ENCODE data around the gene C2CD4C. TPM values are rescaled to one million over a fixed set of nuclear protein-coding genes. Genes with fewer than 3 reads are reported as not detected.
A peak's percentile ranks its signal among the peaks of the same experiment; 100 is the strongest.
"Not testable (repeated sequence)": the region's sequence is repeated elsewhere in the genome, so short reads cannot be mapped to it uniquely, and the experiment has no call there.

C2CD4C gene
- total RNA-seq, 2 experiments from 2014 or later = 0.09 to 0.11 TPM

DNA sequence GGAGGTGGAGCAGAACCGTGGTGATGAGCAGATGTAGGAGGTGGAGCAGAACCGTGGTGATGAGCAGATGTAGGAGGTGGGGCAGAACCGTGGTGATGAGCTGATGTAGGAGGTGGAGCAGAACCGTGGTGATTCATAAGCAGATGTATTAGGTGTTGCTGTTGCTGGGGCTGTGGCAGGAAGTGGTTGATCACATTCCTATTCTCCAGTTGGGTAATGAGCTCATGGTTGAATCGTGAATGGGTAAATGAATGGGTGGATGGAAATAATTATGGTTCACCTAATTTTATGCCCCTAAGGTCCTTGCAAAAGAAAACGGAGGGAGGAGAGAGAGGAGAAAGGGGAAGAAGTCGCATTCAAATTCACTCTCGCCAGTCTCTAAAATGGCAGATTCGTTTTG lies 26.4 kb downstream of the C2CD4C start:
- peak; percentile 77 for DNase-seq
- ChIA-PET CTCF (interaction anchor here (0.7 to 1.0 kb wide), 2 partner anchors 9 to 128 kb away, joined by 3 to 6 read pairs; no protein-coding TSS in a partner anchor), POLR2A (interaction anchor here (1.4 kb wide), 1 partner anchor 128 kb away, joined by 3 read pairs; no protein-coding TSS in a partner anchor)
- H3K4me3 Mint-ChIP-seq = peak overlapping the region; percentile 38
- H3K27me3 Mint-ChIP-seq = peaks cover 31% of the 10 kb centered on the region
- H3K4me1 Mint-ChIP-seq = peaks cover 25% of the 10 kb centered on the region
- peak; percentile 94 for ATAC-seq
- H3K36me3 Mint-ChIP-seq (ENCODE audit: low read depth); H3K9me3 Mint-ChIP-seq (ENCODE audit: low read depth): not testable (repeated sequence)
- intact Hi-C loops (cut with DNase I, micrococcal nuclease) = loop anchor here (1.0 to 10.0 kb wide), 5 partner anchors 38 to 190 kb away; partner anchors contain the start of genes BSG (in 1 of the 2), MIER2 (in 1 of the 2) and TPGS1 (in 1 of the 2)
- peak overlapping the region; percentile 70 for H3K27ac Mint-ChIP-seq

DNA sequence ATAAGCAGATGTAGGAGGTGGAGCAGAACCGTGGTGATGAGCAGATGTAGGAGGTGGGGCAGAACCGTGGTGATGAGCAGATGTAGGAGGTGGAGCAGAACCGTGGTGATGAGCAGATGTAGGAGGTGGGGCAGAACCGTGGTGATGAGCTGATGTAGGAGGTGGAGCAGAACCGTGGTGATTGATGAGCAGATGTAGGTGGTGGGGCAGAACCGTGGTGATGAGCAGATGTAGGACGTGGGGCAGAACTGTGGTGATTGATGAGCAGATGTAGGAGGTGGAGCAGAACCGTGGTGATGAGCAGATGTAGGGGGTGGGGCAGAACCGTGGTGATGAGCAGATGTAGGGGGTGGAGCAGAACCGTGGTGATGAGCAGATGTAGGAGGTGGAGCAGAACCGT lies 27.0 kb downstream of the C2CD4C start:
- Mint-ChIP-seq H3K27me3 (peaks cover 29% of the 10 kb centered on the region), H3K4me1 (peaks cover 25% of the 10 kb centered on the region), H3K27ac (peak overlapping the region; percentile 45)
- ChIA-PET POLR2A (interaction anchor here (1.4 kb wide), 1 partner anchor 129 kb away, joined by 3 read pairs; no protein-coding TSS in a partner anchor), CTCF (interaction anchor here (1.0 kb wide), 1 partner anchor 129 kb away, joined by 6 read pairs; no protein-coding TSS in a partner anchor)
- not testable (repeated sequence) for ATAC-seq; H3K9me3 Mint-ChIP-seq (ENCODE audit: low read depth); H3K4me3 Mint-ChIP-seq; H3K36me3 Mint-ChIP-seq (ENCODE audit: low read depth)
- intact Hi-C loops (cut with DNase I, micrococcal nuclease) = loop anchor here (1.0 to 10.0 kb wide), 5 partner anchors 37 to 190 kb away; partner anchors contain the start of genes BSG (in 1 of the 2), MIER2 (in 1 of the 2) and TPGS1 (in 1 of the 2)
- DNase-seq = peak; percentile 44

DNA sequence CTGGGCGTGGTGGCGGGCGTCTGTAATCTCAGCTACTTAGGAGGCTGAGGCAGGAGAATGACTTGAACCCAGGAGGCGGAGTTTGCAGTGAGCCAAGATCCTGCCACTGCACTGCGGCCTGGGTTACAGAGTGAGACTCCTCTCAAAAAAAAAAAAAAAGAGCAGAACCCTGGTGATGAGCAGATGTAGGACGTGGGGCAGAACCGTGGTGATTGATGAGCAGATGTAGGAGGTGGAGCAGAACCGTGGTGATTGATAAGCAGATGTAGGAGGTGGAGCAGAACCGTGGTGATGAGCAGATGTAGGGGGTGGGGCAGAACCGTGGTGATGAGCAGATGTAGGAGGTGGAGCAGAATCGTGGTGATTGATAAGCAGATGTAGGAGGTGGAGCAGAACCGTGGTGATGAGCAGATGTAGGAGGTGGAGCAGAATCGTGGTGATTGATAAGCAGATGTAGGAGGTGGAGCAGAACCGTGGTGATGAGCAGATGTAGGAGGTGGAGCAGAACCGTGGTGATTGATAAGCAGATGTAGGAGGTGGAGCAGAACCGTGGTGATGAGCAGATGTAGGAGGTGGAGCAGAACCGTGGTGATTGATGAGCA lies 28.2 kb downstream of the C2CD4C start:
- H3K36me3 Mint-ChIP-seq (ENCODE audit: low read depth); POLR2A ChIA-PET; H3K9me3 Mint-ChIP-seq (ENCODE audit: low read depth); ATAC-seq; H3K27ac Mint-ChIP-seq; H3K4me3 Mint-ChIP-seq: not testable (repeated sequence)
- intact Hi-C loops (cut with DNase I, micrococcal nuclease) = loop anchor here (5.0 to 10.0 kb wide), 2 partner anchors 104 to 107 kb away; no protein-coding TSS in a partner anchor
- peak; percentile 43 for DNase-seq
- H3K4me1 Mint-ChIP-seq = peaks cover 25% of the 10 kb centered on the region
- CTCF ChIA-PET = interaction anchor here (0.8 kb wide), 1 partner anchor 118 kb away, joined by 3 read pairs; no protein-coding TSS in a partner anchor
- H3K27me3 Mint-ChIP-seq = peaks cover 20% of the 10 kb centered on the region

DNA sequence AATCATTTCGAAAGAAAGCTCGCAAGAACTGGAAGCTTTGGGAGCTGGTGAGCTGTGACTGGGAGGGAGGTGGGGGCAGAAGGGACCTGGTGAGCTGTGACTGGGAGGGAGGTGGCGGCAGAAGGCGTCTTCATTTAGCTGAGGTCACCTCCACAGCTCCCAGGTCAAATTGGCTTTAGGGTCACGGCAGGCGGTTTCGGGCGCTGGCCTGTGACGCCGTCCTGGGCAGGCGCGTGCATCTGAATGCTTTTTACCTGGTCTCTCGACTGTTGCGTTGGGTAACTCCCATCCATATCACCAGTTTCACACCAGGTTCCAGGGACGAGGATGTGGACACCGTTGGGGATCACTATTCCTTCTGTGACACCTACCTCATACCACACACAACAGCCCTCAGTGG lies 29.2 kb downstream of the C2CD4C start:
- Mint-ChIP-seq H3K4me1 (peaks cover 25% of the 10 kb centered on the region), H3K27me3 (peaks cover 16% of the 10 kb centered on the region), H3K36me3 (ENCODE audit: low read depth) (no peaks in the 10 kb centered on the region), H3K27ac (no peak overlapping the region), H3K4me3 (no peak overlapping the region), H3K9me3 (ENCODE audit: low read depth) (no peaks in the 10 kb centered on the region)
- intact Hi-C loops (cut with DNase I, micrococcal nuclease) = loop anchor here (5.0 to 10.0 kb wide), 2 partner anchors 105 to 108 kb away; no protein-coding TSS in a partner anchor
- ATAC-seq = no peak
- no peak for DNase-seq
- ChIA-PET CTCF (interaction anchor here (0.5 to 0.8 kb wide), 2 partner anchors 26 to 117 kb away, joined by 3 read pairs; no protein-coding TSS in a partner anchor), POLR2A (no interaction called here)

DNA sequence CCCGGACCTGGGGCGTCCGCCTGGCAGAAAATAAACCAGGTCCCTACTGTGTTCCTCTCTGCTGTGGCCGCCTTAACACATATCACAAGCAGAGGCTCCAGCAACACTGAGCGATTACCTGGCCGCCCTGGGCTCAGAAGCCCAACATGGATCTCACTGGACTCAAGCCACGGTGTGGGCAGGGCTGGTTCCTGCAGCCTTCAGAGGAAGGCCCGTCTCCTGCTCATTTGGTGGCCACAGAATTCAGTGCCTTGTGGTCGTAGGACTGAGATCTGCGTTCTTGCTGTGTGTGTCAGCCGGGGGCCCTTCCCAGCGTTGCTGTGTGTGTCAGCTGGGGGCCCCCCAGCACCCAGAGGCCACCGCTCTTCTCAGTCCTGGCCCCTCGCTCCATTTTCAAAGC lies 30.2 kb downstream of the C2CD4C start:
- Mint-ChIP-seq H3K36me3 (ENCODE audit: low read depth) (no peaks in the 10 kb centered on the region), H3K4me3 (no peak overlapping the region), H3K9me3 (ENCODE audit: low read depth) (no peaks in the 10 kb centered on the region), H3K27ac (no peak overlapping the region), H3K4me1 (peaks cover 16% of the 10 kb centered on the region), H3K27me3 (peaks cover 10% of the 10 kb centered on the region)
- DNase-seq (no peak), ATAC-seq (no peak)
- CTCF ChIA-PET = no interaction called here
- POLR2A ChIA-PET = no interaction called here
- intact Hi-C loops (cut with DNase I, micrococcal nuclease) = no loop called here

DNA sequence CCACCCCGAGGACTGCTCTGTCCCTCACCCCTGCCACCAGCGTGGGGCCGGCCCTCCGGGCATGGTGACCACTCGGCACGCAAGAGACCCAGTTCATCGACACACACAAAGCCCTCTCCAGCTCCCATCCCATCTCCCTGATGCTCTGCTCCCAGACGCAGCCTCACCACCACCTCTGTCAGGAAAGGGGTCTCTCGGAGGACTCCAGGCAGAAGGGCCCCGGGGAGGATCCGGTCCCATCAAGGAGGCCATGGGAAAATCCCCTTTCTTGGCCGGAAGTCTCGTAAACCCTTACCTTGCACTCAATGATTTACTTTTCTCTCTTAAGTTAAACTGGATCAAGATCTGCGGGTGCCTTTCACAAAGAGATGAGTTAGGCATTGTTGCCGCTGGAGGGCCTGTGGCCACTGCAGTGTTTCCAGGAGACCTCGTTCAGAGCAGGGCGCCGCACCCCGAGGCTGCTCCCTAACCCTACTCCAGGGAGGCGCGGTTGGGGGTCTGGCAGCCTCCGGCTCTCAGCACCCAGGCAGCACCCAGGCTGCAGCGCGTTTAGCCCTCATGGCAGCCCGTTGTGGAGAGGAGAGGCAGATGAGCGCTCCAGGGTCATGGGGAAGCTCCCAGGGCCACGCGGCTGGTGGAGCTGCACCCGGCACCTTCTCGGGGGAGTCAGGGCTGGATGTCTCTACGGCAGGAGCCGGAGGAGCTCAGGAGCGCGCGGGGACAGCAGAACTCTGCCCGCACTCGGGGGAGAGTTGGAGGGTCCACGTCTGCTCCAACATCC lies 31.0 kb downstream of the C2CD4C start:
- Mint-ChIP-seq H3K36me3 (ENCODE audit: low read depth) (no peaks in the 10 kb centered on the region), H3K4me3 (no peak overlapping the region), H3K9me3 (ENCODE audit: low read depth) (no peaks in the 10 kb centered on the region), H3K4me1 (peaks cover 8% of the 10 kb centered on the region), H3K27me3 (peaks cover 8% of the 10 kb centered on the region), H3K27ac (no peak overlapping the region)
- ChIA-PET CTCF (interaction anchor here (0.6 kb wide), 1 partner anchor 117 kb away, joined by 3 read pairs; no protein-coding TSS in a partner anchor), POLR2A (no interaction called here)
- intact Hi-C loops (cut with DNase I, micrococcal nuclease) = no loop called here
- DNase-seq (no peak), ATAC-seq (no peak)

DNA sequence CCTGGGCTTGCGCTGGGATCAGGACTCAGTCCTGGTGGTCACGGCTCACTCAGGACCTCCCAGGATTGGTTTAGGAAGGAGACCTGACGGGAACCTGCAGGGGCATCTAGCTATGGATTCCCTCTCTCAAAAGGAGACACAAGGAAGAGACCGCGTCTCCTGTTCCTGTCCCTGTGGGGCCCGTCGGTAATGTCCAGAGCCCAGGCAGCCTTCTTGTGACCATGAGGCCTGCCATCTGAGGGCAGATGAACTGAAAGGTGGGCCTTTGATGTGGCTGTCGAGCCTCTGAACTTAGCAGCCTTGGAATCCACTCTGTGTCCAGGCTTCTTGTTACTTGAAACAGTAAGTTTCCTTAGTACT lies 32.9 kb downstream of the C2CD4C start:
- Mint-ChIP-seq H3K9me3 (ENCODE audit: low read depth) (no peaks in the 10 kb centered on the region), H3K27me3 (peaks cover 4% of the 10 kb centered on the region), H3K4me1 (no peaks in the 10 kb centered on the region), H3K36me3 (ENCODE audit: low read depth) (no peaks in the 10 kb centered on the region), H3K27ac (no peak overlapping the region), H3K4me3 (no peak overlapping the region)
- POLR2A ChIA-PET = interaction anchor here (0.6 kb wide), 1 partner anchor 29 kb away, joined by 3 read pairs; no protein-coding TSS in a partner anchor
- ATAC-seq = no peak
- DNase-seq = no peak
- CTCF ChIA-PET = no interaction called here
- intact Hi-C loops (cut with DNase I, micrococcal nuclease) = no loop called here

DNA sequence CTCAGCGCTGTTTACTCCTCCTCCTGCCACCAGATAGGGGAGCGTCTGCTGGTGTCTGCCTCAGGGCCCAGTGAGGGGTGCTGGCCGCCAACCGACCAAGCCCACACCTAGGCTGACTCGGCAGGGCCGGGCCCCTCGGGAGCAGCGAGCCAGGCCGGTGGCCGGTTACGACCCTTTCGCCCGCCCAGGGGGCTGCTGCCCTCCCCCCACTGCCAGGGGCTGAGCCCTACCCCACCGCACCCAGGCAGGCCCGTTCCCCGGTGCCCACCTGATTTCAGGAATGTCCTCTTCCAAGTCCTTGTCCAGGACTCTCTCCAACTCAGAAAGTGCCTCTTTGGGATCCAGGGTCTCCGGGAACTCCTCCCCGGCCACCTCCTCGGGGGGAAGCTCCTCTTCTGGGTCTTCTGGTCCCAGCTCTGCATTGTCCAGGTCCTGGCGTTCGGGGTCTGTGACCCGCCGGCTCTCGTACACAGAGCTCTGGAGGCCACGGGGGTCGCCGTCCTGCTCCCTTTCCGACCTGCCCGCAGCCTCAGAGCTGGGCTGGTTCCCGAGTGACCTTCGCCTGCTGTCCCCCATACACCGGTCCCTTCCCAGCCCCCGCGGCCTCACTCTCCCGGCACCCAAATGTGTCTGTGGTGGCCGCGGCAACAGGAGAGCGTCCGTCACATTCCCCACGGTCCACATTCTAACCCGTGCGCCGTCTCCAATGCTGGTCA lies 33.4 kb downstream of the C2CD4C start:
- Mint-ChIP-seq H3K4me1 (no peaks in the 10 kb centered on the region), H3K27ac (no peak overlapping the region), H3K27me3 (peaks cover 4% of the 10 kb centered on the region), H3K36me3 (ENCODE audit: low read depth) (no peaks in the 10 kb centered on the region), H3K9me3 (ENCODE audit: low read depth) (no peaks in the 10 kb centered on the region), H3K4me3 (no peak overlapping the region)
- no peak for ATAC-seq
- POLR2A ChIA-PET = no interaction called here
- CTCF ChIA-PET = no interaction called here
- no peak for DNase-seq
- intact Hi-C loops (cut with DNase I, micrococcal nuclease) = no loop called here

DNA sequence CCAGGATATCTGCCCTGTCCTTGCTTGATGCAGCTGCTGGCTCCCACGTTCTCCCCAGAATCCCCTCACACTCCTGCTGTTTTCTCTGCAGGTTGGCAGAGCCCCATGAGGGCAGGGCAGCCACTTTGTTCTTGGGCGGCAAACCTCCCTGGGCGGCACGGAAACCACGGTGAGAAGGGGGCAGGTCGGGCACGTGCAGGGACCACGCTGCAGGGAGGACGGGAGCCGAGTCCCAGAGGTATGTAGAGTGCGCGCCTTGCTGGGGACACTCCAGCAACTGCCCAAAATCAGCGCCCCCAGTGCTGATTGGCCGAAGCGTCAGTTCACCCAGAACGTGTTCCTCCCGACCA lies 34.1 kb downstream of the C2CD4C start:
- H3K27ac Mint-ChIP-seq = no peak overlapping the region
- no peak overlapping the region for H3K4me3 Mint-ChIP-seq
- H3K27me3 Mint-ChIP-seq = peaks cover 4% of the 10 kb centered on the region
- intact Hi-C loops (cut with DNase I, micrococcal nuclease) = no loop called here
- DNase-seq (no peak), ATAC-seq (no peak)
- POLR2A ChIA-PET = no interaction called here
- no peaks in the 10 kb centered on the region for H3K4me1 Mint-ChIP-seq
- no peaks in the 10 kb centered on the region for H3K36me3 Mint-ChIP-seq (ENCODE audit: low read depth)
- CTCF ChIA-PET = no interaction called here
- no peaks in the 10 kb centered on the region for H3K9me3 Mint-ChIP-seq (ENCODE audit: low read depth)

DNA sequence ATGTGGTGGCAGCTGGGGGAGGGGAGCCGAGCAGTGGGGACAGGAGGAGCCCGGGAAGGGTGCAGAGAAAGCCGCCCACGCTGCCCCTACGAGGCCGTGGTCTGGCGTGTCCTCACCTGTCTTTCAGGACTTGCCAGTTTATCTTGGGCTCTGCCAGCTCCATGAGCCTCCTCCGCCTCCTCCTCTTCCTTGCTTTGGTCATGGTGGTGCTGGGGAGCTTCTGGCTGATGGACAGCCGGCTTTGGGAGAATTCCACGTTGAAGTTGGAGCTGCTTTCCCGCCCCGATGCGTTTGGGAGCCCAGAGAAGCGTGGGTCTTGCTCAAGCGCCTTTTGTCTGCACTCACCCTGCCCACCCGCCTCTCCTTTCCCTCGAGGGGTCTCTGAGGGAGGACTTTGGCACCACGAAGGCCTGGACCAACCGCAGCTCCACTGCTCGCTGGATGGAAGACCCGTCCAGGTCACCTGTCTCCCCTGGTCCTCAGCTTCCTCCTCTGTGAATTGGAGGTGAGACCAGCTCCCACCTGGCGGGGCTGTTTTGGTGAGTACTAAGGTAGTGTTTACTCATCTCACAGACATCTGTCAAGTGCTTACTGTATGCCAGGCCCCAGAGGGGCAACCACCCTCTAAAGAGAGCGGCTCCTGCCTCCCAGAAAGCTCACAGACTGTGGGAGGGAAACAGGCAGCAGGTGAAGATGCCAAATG lies 34.6 kb downstream of the C2CD4C start:
- Mint-ChIP-seq H3K27ac (no peak overlapping the region), H3K4me1 (no peaks in the 10 kb centered on the region), H3K27me3 (peaks cover 4% of the 10 kb centered on the region), H3K36me3 (ENCODE audit: low read depth) (no peaks in the 10 kb centered on the region), H3K9me3 (ENCODE audit: low read depth) (no peaks in the 10 kb centered on the region), H3K4me3 (no peak overlapping the region)
- POLR2A ChIA-PET = no interaction called here
- intact Hi-C loops (cut with DNase I, micrococcal nuclease) = no loop called here
- ATAC-seq (no peak), DNase-seq (no peak)
- CTCF ChIA-PET = no interaction called here

Data from activated CD4-positive, alpha-beta T cell treated with anti-CD3 and anti-CD28 coated beads for 36 hours (primary cell).